ENCODE data around the gene ACADSB.

Gene ACADSB

DNA sequence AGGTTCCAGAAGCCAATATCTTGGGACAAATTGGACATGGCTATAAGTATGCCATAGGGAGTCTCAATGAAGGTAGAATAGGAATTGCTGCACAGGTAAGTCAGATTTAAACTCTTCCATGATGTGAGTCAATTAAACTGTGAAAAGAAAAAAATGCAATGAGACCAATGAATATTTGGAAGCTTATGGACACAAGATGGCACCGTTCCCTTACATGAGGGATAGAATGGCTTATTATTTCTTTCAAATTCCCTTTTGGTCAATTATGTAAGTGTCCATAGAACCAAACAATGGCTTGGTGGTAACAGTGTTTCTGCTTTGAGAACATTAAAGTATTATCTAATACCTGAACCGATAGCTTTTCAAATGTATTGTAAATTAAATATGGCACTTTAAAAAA is 35.6 kb downstream of the ACADSB start:
- Histone ChIP-seq H3K79me1 (ENCODE audit: low read length) (no peaks in the 10 kb centered on the region), H3K4me3 (ENCODE audit: low read depth, low read length) (no peak overlapping the region), H3K4ac (ENCODE audit: low read depth, low read length) (no peak overlapping the region), H3K4me2 (ENCODE audit: low read length) (no peak overlapping the region), H2BK12ac (ENCODE audit: low read length) (no peak overlapping the region), H3K36me3 (ENCODE audit: control insufficient read depth in 1 of 2, insufficient read depth in 2 of 2, low read length in 2 of 2) (no peaks in the 10 kb centered on the region), H2AK5ac (ENCODE audit: low read length) (no peak overlapping the region), H3K27ac (ENCODE audit: low read depth, low read length) (no peak overlapping the region), H4K12ac (ENCODE audit: low read depth, low read length) (no peak overlapping the region), H3K79me2 (ENCODE audit: control insufficient read depth, insufficient read depth, low read length, poor library complexity) (no peaks in the 10 kb centered on the region), H4K8ac (ENCODE audit: low read depth, low read length) (no peak overlapping the region), H2BK5ac (ENCODE audit: low read depth, low read length, poor library complexity) (no peak overlapping the region), H3K4me1 (ENCODE audit: control insufficient read depth in 1 of 2, insufficient read depth in 2 of 2, low read length in 2 of 2) (no peaks in the 10 kb centered on the region), H4K91ac (ENCODE audit: low read depth, low read length) (no peak overlapping the region), H3K23ac (ENCODE audit: low read length) (no peak overlapping the region), H3K27me3 (ENCODE audit: insufficient read depth, low read length) (no peaks in the 10 kb centered on the region), H3K9ac (ENCODE audit: low read length) (no peak overlapping the region), H3K14ac (ENCODE audit: low read length) (no peak overlapping the region), H2AFZ (ENCODE audit: insufficient read depth, low read length, poor library complexity) (no peak overlapping the region), H3K18ac (ENCODE audit: low read length) (no peak overlapping the region), H3K9me3 (ENCODE audit: insufficient read depth, low read depth, low read length) (no peaks in the 10 kb centered on the region), H2BK120ac (ENCODE audit: insufficient read depth, low read length, poor library complexity) (no peak overlapping the region)
- WGBS (ENCODE audit: extremely low coverage, insufficient coverage, insufficient read length): no CpG with 5 or more reads among the region's 2 CpGs
- DNase-seq: peak in 1 of 2 donors; percentile 3

DNA sequence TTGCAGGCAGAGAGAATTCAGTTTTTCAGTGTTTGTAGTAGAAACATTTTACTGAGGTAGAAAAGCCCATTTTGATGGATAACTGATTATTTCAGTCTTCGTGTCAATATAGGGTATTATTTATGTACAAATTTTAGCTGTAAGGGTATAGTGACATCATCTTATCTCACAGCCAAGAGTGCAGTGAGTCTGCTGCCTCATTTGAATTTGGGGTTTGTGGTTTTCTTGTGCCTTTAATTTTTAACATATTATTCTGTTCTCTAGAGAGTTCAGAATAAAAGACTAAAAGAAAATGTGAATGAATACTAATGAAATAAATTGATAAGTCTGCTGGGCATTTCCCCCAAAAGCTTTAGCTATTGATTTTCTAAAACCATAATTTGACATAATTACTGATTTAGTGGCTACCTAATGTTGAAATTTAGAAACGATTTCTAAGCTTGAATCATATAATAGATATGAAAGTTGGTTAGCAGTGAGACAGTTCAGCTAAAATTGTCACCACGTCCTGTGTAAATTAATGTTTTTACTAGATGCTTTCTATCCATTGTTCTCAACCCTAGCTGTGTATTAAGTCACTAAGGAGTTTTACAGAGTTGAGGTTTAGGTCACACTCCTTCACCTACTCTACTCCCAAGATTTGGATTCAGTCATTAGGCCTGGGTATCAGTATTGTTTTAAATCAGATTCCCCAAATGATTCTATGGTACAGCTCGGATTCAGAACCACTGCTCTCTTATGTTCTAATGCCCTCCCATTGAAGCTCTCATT is 37.3 kb downstream of the ACADSB start:
- no peak overlapping the region for H2AK5ac ChIP-seq (ENCODE audit: low read length)
- no peak overlapping the region for H2BK120ac ChIP-seq (ENCODE audit: insufficient read depth, low read length, poor library complexity)
- H3K18ac ChIP-seq (ENCODE audit: low read length): no peak overlapping the region
- no peak overlapping the region for H3K9ac ChIP-seq (ENCODE audit: low read length)
- no peaks in the 10 kb centered on the region for H3K27me3 ChIP-seq (ENCODE audit: insufficient read depth, low read length)
- no peak overlapping the region for H3K23ac ChIP-seq (ENCODE audit: low read length)
- no peak for DNase-seq
- no peaks in the 10 kb centered on the region for H3K36me3 ChIP-seq (ENCODE audit: control insufficient read depth in 1 of 2, insufficient read depth in 2 of 2, low read length in 2 of 2)
- no peak overlapping the region for H4K91ac ChIP-seq (ENCODE audit: low read depth, low read length)
- no peak overlapping the region for H3K4me3 ChIP-seq (ENCODE audit: low read depth, low read length)
- H3K4ac ChIP-seq (ENCODE audit: low read depth, low read length): no peak overlapping the region
- no peaks in the 10 kb centered on the region for H3K79me2 ChIP-seq (ENCODE audit: control insufficient read depth, insufficient read depth, low read length, poor library complexity)
- H3K4me1 ChIP-seq (ENCODE audit: control insufficient read depth in 1 of 2, insufficient read depth in 2 of 2, low read length in 2 of 2): no peaks in the 10 kb centered on the region
- no peak overlapping the region for H4K12ac ChIP-seq (ENCODE audit: low read depth, low read length)
- H3K79me1 ChIP-seq (ENCODE audit: low read length): no peaks in the 10 kb centered on the region
- no peak overlapping the region for H3K27ac ChIP-seq (ENCODE audit: low read depth, low read length)
- no peak overlapping the region for H2AFZ ChIP-seq (ENCODE audit: insufficient read depth, low read length, poor library complexity)
- no peak overlapping the region for H2BK5ac ChIP-seq (ENCODE audit: low read depth, low read length, poor library complexity)
- WGBS (ENCODE audit: extremely low coverage, insufficient coverage, insufficient read length): no CpG with 5 or more reads among the region's 4 CpGs
- no peaks in the 10 kb centered on the region for H3K9me3 ChIP-seq (ENCODE audit: insufficient read depth, low read depth, low read length)
- no peak overlapping the region for H2BK12ac ChIP-seq (ENCODE audit: low read length)
- no peak overlapping the region for H3K4me2 ChIP-seq (ENCODE audit: low read length)
- no peak overlapping the region for H3K14ac ChIP-seq (ENCODE audit: low read length)
- no peak overlapping the region for H4K8ac ChIP-seq (ENCODE audit: low read depth, low read length)

DNA sequence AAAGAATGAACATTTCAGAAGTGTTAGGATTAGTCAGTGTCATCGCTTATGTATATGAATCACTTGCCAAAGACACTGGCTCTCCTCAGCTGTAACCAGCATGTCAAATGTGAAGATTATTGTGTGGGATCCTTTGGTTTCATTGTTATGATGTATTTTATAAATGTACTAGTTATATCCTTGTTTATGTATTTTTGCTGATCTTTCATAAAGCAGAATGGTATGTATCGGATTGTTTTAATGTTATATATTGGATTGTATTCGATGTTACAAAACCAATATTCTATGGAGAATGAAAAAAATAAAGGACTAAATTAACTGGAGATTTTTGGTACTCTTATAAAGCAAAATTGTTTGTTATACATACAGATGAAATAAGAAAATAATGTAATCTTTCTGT is 49.2 kb downstream of the ACADSB start:
- H3K4me1 ChIP-seq (ENCODE audit: control insufficient read depth in 1 of 2, insufficient read depth in 2 of 2, low read length in 2 of 2): no peaks in the 10 kb centered on the region
- H3K18ac ChIP-seq (ENCODE audit: low read length): no peak overlapping the region
- H3K23ac ChIP-seq (ENCODE audit: low read length): no peak overlapping the region
- H3K9me3 ChIP-seq (ENCODE audit: insufficient read depth, low read depth, low read length): peaks cover 1% of the 10 kb centered on the region
- H3K27ac ChIP-seq (ENCODE audit: low read depth, low read length): no peak overlapping the region
- no peak overlapping the region for H4K8ac ChIP-seq (ENCODE audit: low read depth, low read length)
- no peak overlapping the region for H2BK5ac ChIP-seq (ENCODE audit: low read depth, low read length, poor library complexity)
- H3K4me2 ChIP-seq (ENCODE audit: low read length): no peak overlapping the region
- no peak overlapping the region for H3K14ac ChIP-seq (ENCODE audit: low read length)
- H4K12ac ChIP-seq (ENCODE audit: low read depth, low read length): no peak overlapping the region
- H3K79me2 ChIP-seq (ENCODE audit: control insufficient read depth, insufficient read depth, low read length, poor library complexity): no peaks in the 10 kb centered on the region
- DNase-seq: no peak
- no peak overlapping the region for H2BK12ac ChIP-seq (ENCODE audit: low read length)
- no peak overlapping the region for H4K91ac ChIP-seq (ENCODE audit: low read depth, low read length)
- WGBS (ENCODE audit: extremely low coverage, insufficient coverage, insufficient read length): 100% methylated on average over 1 of the region's 3 CpGs
- no peak overlapping the region for H3K4me3 ChIP-seq (ENCODE audit: low read depth, low read length)
- no peaks in the 10 kb centered on the region for H3K27me3 ChIP-seq (ENCODE audit: insufficient read depth, low read length)
- H3K9ac ChIP-seq (ENCODE audit: low read length): no peak overlapping the region
- no peak overlapping the region for H2BK120ac ChIP-seq (ENCODE audit: insufficient read depth, low read length, poor library complexity)
- no peak overlapping the region for H2AK5ac ChIP-seq (ENCODE audit: low read length)
- no peak overlapping the region for H2AFZ ChIP-seq (ENCODE audit: insufficient read depth, low read length, poor library complexity)
- H3K79me1 ChIP-seq (ENCODE audit: low read length): no peaks in the 10 kb centered on the region
- H3K4ac ChIP-seq (ENCODE audit: low read depth, low read length): no peak overlapping the region
- H3K36me3 ChIP-seq (ENCODE audit: control insufficient read depth in 1 of 2, insufficient read depth in 2 of 2, low read length in 2 of 2): no peaks in the 10 kb centered on the region

DNA sequence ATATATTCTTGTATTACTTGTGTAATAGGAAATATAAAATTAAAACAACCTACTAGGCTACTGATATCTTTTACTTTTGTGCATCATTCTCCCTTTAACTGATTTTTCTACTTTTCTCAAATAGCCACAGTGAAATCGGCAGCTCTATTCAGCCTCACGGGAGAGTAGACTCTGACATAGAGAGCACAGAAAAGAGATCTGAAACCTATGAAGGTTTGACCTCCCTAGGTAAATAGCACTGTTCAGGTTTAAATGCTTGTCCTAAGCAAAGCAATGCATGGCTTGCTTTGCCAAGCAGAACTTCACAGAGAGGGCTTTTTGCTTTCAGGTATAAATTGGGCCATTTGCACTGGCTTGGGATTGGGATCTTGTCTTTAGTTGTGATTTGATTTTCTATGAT is 53.1 kb downstream of the ACADSB start:
- no peak overlapping the region for H2BK120ac ChIP-seq (ENCODE audit: insufficient read depth, low read length, poor library complexity)
- H3K36me3 ChIP-seq (ENCODE audit: control insufficient read depth in 1 of 2, insufficient read depth in 2 of 2, low read length in 2 of 2): no peaks in the 10 kb centered on the region
- H3K4me1 ChIP-seq (ENCODE audit: control insufficient read depth in 1 of 2, insufficient read depth in 2 of 2, low read length in 2 of 2): no peaks in the 10 kb centered on the region
- H4K12ac ChIP-seq (ENCODE audit: low read depth, low read length): no peak overlapping the region
- H2BK12ac ChIP-seq (ENCODE audit: low read length): no peak overlapping the region
- H3K27me3 ChIP-seq (ENCODE audit: insufficient read depth, low read length): peaks cover 2% of the 10 kb centered on the region
- H4K8ac ChIP-seq (ENCODE audit: low read depth, low read length): no peak overlapping the region
- H2AFZ ChIP-seq (ENCODE audit: insufficient read depth, low read length, poor library complexity): no peak overlapping the region
- no peak overlapping the region for H4K91ac ChIP-seq (ENCODE audit: low read depth, low read length)
- no peak for DNase-seq
- H3K79me1 ChIP-seq (ENCODE audit: low read length): no peaks in the 10 kb centered on the region
- no peak overlapping the region for H3K18ac ChIP-seq (ENCODE audit: low read length)
- H3K14ac ChIP-seq (ENCODE audit: low read length): no peak overlapping the region
- no CpG with 5 or more reads among the region's 2 CpGs for WGBS (ENCODE audit: extremely low coverage, insufficient coverage, insufficient read length)
- peaks cover 1% of the 10 kb centered on the region for H3K9me3 ChIP-seq (ENCODE audit: insufficient read depth, low read depth, low read length)
- H3K79me2 ChIP-seq (ENCODE audit: control insufficient read depth, insufficient read depth, low read length, poor library complexity): no peaks in the 10 kb centered on the region
- H3K23ac ChIP-seq (ENCODE audit: low read length): no peak overlapping the region
- no peak overlapping the region for H2AK5ac ChIP-seq (ENCODE audit: low read length)
- no peak overlapping the region for H2BK5ac ChIP-seq (ENCODE audit: low read depth, low read length, poor library complexity)
- no peak overlapping the region for H3K27ac ChIP-seq (ENCODE audit: low read depth, low read length)
- no peak overlapping the region for H3K9ac ChIP-seq (ENCODE audit: low read length)
- no peak overlapping the region for H3K4ac ChIP-seq (ENCODE audit: low read depth, low read length)
- H3K4me3 ChIP-seq (ENCODE audit: low read depth, low read length): no peak overlapping the region
- no peak overlapping the region for H3K4me2 ChIP-seq (ENCODE audit: low read length)

Data from trophoblast cell (in vitro differentiated cells and primary cell).